ENCODE data around the gene CEP85.
"Not testable (repeated sequence)": the region's sequence is repeated elsewhere in the genome, so short reads cannot be mapped to it uniquely, and the experiment has no call there.

The CEP85 gene

DNA sequence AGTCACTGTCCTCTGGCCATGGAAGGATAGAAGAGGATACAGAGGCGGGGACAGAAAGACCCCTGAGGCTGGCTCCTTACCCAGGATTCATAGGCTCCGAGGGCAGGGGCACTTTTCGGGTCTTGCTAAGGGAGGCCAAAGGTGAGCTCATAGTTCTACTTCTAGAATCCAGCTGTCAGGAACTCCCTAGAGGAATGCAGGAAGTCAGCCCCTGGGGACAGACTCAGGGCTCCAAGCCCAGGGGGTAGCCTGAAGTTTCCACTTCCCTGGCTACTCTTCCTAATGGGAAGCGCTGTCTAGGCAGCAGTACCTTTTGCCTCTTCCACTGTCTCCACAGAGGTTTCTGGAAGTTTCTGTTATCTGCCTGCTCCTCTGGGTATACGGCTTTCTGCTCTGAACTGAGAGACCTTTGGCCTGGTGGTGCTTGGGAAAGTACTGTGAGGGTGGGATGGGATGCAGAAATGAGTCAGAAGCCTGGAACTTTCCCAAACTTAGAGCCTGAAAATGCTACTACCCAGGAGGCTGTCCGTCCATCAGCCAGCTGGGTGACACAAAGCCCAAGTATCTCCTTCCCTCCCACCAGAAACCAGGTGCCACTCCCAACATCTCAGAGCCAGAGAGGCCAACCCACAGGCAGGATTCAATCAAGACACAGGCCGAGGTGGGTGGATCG lies 68.9 kb downstream of the CEP85 start:
- H3K4me3 ChIP-seq (ENCODE audit: low read depth, low read length), result no peak overlapping the region
- TF ChIP-seq, protein P1, sequence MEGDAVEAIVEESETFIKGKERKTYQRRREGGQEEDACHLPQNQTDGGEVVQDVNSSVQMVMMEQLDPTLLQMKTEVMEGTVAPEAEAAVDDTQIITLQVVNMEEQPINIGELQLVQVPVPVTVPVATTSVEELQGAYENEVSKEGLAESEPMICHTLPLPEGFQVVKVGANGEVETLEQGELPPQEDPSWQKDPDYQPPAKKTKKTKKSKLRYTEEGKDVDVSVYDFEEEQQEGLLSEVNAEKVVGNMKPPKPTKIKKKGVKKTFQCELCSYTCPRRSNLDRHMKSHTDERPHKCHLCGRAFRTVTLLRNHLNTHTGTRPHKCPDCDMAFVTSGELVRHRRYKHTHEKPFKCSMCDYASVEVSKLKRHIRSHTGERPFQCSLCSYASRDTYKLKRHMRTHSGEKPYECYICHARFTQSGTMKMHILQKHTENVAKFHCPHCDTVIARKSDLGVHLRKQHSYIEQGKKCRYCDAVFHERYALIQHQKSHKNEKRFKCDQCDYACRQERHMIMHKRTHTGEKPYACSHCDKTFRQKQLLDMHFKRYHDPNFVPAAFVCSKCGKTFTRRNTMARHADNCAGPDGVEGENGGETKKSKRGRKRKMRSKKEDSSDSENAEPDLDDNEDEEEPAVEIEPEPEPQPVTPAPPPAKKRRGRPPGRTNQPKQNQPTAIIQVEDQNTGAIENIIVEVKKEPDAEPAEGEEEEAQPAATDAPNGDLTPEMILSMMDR (IDR thresholded peaks at IDR 0.05; ENCODE audit: control insufficient read depth, extremely low read depth, insufficient read depth), result no peak
- no peak for DNase-seq (ENCODE audit: low read depth)

DNA sequence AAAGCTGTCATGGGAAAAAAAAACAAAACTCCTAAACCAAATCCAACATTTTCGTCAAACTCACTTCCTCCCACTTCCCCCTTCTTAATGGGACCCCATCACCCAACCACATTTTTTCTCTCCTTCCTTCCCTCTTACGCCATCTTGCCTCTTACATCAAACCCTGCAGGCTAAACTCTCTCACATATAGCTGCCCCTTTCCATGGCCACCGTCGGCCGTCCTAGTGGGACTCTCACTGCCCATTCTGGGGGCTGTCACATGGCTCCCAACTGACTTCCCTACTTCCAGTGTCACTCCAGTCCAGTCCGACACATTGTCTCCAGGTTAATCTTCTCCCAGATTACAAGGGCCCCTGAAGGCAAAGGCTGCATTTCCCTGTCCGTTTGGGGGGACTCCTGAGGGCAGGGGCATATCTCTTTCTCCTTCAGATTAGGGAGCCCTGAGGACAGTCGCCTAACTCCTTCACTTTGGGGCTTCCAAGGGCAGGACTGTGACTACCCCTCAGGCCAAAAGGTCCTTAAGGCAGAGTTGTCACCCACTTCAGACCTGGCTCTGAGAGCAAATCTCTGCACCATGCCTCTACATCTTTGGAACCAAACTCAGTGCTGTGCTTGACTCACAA lies 71.8 kb downstream of the CEP85 start:
- DNase-seq (ENCODE audit: low read depth), result no peak
- TF ChIP-seq, protein P1 (IDR thresholded peaks at IDR 0.05; ENCODE audit: control insufficient read depth, extremely low read depth, insufficient read depth), result no peak
- peak overlapping the region; percentile 84 for H3K4me3 ChIP-seq (ENCODE audit: low read depth, low read length)

DNA sequence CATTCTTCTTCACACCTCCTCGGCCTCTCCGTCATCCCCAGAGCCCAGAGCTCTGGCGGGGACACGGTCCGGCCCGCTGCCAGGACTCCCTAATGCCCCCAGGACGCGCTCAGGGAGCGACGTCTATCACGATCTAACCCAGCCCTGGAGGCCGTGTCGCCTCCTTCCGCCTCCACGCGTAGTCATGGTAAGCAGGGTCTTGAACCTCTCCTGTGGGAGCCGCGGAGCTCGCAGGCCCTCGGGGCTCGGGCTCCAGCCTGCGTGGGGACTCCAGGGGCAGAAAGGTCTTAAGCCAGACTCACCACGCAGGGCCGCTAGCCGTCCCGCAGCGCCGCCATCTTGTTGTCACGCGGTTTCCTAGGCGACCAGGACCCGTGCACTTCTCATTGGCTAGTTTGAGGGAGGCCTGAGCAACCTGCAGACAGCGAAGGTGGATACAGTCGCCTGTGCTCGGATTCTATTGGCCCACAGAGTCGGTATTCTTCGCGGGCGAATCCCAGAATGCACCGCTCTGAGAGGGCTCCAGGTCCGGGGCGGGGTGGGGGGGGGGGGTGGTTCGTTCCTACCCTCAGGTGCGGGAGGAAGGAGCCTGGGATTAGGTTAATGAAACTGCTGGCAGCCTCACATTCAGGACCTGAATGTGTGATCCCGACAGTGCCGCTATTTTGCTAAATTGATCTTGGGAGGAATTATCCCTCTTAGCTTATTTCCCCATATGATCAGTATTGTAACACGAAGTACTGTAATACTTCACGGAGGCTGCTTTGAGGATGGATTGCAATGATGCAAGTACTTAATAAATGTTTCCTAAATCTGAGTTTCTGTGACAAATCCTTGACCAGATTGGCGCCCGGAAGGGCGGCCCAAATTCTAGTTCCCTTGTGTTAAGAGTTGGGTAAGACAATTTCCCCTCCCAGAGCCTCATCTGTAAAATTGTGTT lies 72.6 kb downstream of the CEP85 start, which contains the start of gene UBXN11:
UBXN11 (minus strand) TSS at position 347 of the 940 bp plus-strand sequence. CDS start 3,753 bp downstream, outside the sequence.
- DNase-seq (ENCODE audit: low read depth), result peak; percentile 80
- TF ChIP-seq, protein P1 (IDR thresholded peaks at IDR 0.05; ENCODE audit: control insufficient read depth, extremely low read depth, insufficient read depth), result no peak

DNA sequence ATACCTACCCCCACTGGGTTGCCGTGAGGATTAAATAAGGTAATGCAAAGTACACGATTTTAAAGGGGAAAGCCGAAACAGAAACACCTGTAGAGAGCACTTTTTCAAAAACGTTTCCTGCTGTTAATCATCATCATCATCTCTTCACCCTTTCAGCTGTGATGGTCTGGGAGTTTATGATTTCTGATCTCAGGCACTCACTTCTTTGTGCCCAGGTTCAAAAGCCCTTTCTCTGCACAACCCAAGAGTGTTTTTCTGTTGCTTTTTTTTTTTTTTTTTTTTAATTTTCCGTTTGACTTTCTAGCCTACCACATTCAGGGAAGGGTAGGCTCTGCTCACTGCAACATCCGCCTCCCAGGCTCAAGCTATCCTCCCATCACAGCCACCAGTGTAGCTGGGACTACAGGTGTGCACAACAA lies 73.4 kb downstream of the CEP85 start:
- no peak for DNase-seq (ENCODE audit: low read depth)
- TF ChIP-seq, protein P1 (IDR thresholded peaks at IDR 0.05; ENCODE audit: control insufficient read depth, extremely low read depth, insufficient read depth), result no peak
- no peak overlapping the region for H3K4me3 ChIP-seq (ENCODE audit: low read depth, low read length)

More for the DNA sequence above, 72.6 kb downstream of the CEP85 start, which contains the start of gene UBXN11:
- peak within 1 kb of the TSS; percentile 84 for H3K4me3 ChIP-seq (ENCODE audit: low read depth, low read length)

DNA sequence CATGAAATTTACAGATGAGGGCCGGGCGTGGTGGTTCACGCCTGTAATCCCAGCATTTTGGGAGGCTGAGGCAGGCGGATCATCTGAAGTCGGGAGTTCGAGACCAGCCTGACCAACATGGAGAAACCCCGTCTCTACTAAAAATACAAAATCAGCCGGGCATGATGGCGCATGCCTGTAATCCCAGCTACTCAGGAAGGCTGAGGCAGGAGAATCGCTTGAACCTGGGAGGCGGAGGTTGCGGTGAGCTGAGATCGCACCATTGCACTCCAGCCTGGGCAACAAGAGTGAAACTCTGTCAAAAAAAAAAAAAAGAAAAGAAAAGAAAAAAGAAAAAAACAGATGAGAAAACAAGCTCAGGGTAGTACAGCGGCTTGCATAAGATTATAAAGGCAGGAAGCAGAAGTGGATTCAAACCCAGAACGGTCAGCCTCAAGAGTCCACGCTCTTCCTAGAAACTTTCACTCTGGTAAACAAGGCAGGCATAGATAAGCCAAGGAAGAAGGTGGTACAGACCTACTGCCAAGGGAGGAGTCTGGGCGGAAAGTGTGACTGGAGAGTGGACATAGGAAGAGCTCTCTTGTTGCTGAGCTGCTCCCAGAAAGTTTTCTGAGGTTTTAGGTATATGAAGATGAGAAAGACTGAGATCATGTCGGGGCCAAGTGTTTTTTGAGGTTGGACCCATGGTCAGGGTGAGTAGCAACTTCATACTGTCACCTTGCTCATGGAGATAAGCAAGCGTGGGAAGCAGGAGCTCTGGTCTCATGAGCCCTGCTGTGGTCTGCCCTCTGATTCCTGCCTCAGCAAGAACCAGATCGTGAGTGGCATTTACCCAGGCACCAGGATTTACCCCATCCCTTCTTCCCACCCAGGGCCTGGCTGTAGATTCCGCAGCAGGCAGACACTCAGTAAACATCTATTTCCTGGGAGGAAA lies 74.2 kb downstream of the CEP85 start:
- DNase-seq (ENCODE audit: low read depth); H3K4me3 ChIP-seq (ENCODE audit: low read depth, low read length): not testable (repeated sequence)

- no peak for DNase-seq (ENCODE audit: low read depth)
- H3K4me3 ChIP-seq (ENCODE audit: low read depth, low read length), result no peak overlapping the region
- TF ChIP-seq, protein P1 (IDR thresholded peaks at IDR 0.05; ENCODE audit: control insufficient read depth, extremely low read depth, insufficient read depth), result no peak
Observed at GRCh38 chr1:26314501-26314900, 80.5 kb downstream of the CEP85 start.

Data from LNCaP clone FGC (cell line).